Sigmoid colon (tissue), 4 donors: ENCODE results near the gene PHLPP1.

ENCODE experiments used
- CTCF ChIP-seq, 4 experiments: fragments of 450-650 bp in 3 of 4; fragments of 200-600 bp in 1 of 4; IDR thresholded peaks; one replicate each; pipeline ENCODE4 v1.5.1; 2016 to 2019; ENCODE audit warnings: antibody characterized with exemption in 4 of 4, mild to moderate bottlenecking in 3 of 4, moderate library complexity in 2 of 4
- EP300 ChIP-seq, 4 donors: sonication (generic); formaldehyde crosslinking; IDR thresholded peaks; one replicate each; pipeline ENCODE4 v1.6.1; 2017; ENCODE audit warnings: antibody characterized with exemption in 4 of 4
- POLR2A ChIP-seq, 2 donors: fragments of 450-650 bp; IDR thresholded peaks; one replicate each; pipeline ENCODE4 v1.6.1; 2016; ENCODE audit warnings: antibody characterized with exemption in 2 of 2, mild to moderate bottlenecking in 2 of 2, moderate library complexity in 2 of 2
- POLR2AphosphoS5 ChIP-seq, 4 donors: sonication (generic); formaldehyde crosslinking; IDR thresholded peaks; one replicate each; pipeline ENCODE4 v1.6.1; 2017; ENCODE audit warnings: antibody characterized with exemption in 4 of 4

GRCh38 chr18:62857263-62857976 lies 142.1 kb downstream of the PHLPP1 start:
- TF ChIP-seq CTCF (IDR thresholded peaks at IDR 0.05): no peak
- TF ChIP-seq EP300 (IDR thresholded peaks at IDR 0.05): no peak
- TF ChIP-seq POLR2AphosphoS5 (IDR thresholded peaks at IDR 0.05): no peak
- no peak for TF ChIP-seq POLR2A (IDR thresholded peaks at IDR 0.05)
